Measurements from ENCODE around the gene TRNP1.
"Not testable (repeated sequence)": the region's sequence is repeated elsewhere in the genome, so short reads cannot be mapped to it uniquely, and the experiment has no call there.

TRNP1 gene

DNA sequence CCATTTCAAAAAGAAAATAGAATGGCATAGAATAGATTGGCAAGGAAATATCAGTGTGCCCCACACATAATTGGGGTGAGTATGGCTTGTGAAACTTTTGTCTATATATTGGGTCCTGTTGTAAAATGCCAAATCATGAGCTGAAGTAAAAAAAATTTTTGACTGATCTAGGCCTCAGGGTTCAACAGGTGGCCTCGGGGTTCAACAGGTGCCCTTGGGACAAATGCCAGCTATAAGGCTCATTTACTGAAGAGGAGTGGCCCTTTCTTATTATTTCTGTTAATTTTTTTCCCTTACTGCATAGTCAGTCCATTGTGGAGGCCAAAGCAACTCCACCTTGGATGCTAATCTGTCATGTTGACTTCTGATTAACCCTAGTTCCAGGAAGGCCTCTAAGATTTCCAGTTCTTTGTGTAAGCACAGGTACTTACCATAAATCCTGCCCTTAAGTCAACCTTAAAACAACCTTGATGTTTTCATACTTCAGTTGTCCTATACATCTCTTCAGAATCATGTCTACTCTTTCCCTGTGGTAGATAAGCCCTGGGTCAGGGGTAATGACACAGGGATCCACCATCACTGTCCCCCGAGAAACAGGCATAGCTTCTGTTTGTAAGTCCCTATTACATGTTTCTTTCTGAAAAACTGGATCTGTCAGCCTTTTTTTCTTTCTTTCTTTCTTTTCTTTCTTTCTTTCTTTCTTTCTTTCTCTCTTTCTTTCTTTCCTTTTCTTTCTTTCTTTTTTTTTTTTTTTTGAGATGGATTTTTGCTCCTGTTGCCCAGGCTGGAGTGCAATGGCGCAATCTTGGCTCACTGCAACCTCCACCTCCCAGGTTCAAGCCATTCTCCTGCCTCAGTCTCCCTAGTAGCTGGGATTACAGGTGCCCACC is 16.6 kb upstream of the TRNP1 start:
- no peak for DNase-seq

GRCh38 chr1:26978901-26979300 is 14.6 kb upstream of the TRNP1 start:
- no peak for DNase-seq

GRCh38 chr1:26981146-26981846 is 12.2 kb upstream of the TRNP1 start:
- no peak for DNase-seq

DNA sequence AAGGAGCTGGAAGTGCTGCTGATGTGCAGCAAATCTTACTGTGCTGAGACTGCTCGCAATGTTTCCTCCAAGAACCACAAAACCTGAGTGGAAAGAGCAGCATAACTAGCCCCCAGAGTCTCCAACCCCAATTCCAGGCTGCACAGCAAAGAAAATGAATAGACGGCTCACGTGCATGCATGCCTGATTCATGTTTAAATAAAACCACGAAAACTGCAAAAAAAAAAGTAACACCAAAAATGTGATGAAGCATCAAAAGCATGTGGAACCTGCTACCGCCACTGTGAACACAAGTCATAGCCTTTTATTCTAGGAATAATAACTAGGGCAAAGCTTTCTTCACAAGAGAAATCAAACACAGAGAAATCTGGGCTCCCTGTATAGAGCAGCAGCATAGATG is 9.6 kb upstream of the TRNP1 start:
- no peak for DNase-seq

GRCh38 chr1:26984291-26984690 is 9.2 kb upstream of the TRNP1 start:
- no peak for DNase-seq

DNA sequence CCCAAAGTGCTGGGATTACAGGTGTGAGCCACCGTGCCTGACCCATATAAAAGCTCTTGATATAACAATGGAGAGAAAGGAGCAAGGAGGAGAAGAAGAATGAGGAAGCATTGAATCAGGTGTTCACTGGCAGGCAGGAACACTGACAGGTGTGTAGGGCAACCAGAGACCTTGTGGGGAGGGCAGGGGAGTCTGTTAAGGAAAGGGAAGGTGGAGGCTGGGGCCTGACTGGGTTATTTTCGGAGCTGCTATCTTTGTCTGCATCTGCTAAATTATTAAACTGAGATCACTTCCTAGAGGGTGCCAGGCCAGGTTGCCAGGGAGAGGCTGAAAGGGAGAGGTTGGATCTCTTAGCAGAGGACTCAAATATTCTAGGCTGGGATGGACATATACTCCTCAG is 6.8 kb upstream of the TRNP1 start:
- no peak for DNase-seq

DNA sequence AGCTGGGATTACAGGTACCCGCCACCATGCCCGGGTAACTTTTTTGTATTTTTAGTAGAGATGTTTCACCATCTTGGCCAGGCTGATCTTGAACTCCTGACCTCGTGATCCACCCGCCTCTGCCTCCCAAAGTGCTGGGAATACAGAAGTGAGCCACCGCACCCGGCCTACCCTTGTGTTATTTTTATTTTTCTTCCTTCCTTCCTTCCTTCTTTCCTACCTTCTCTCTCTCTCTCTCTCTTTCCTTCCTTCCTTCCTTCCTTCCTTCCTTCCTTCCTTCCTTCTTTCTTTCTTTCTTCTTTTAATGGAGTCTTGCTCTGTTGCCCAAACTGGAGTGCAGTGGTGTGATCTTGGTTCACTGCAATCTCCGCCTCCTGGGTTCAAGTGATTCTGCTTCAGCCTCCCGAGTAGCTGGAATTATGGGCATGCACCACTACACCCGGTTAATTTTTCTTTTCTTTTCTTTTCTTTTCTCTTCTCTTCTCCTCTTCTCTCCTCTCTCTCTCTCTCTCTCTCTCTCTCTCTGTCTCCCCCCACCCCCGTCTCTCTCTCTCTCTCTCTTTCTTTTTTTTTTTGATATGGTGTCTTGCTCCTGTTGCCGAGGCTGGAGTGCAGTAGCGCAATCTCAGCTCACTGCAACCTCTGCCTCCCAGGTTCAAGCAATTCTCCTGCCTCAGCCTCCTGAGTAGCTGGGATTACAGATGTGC is 3.9 kb upstream of the TRNP1 start:
- not testable (repeated sequence) for DNase-seq

- DNase-seq = peak in 1 of 2 donors; percentile 16
These were observed 2.0 kb upstream of the TRNP1 start for GRCh38 chr1:26991310-26992116.

DNA sequence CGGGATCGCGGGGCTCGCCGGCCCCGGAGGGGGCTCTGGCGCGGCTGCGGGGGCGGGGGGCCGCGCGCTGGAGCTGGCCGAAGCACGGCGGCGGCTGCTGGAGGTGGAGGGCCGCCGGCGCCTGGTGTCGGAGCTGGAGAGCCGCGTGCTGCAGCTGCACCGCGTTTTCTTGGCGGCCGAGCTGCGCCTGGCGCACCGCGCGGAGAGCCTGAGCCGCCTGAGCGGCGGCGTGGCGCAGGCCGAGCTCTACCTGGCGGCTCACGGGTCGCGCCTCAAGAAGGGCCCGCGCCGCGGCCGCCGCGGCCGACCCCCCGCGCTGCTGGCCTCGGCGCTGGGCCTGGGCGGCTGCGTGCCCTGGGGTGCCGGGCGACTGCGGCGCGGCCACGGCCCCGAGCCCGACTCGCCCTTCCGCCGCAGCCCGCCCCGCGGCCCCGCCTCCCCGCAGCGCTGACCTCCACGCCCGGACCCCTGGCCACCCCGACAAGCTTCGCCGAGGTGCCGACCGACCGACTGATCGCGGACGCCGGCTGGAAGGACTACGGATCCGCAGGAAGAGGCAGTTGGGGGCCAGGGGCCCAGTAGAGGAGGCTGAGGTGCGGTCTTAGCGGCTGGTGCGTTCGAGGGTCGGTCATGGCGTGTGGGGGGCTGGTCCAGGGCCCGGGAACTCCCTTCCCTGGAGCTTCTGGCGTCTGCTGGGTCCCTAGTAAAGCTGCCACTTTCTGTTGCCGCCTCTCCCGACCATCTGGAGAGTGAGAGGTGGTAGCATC is 711 bp downstream of the TRNP1 start:
- no peak for DNase-seq

- no peak for DNase-seq
These were observed 1.5 kb downstream of the TRNP1 start for GRCh38 chr1:26994787-26995517.

DNA sequence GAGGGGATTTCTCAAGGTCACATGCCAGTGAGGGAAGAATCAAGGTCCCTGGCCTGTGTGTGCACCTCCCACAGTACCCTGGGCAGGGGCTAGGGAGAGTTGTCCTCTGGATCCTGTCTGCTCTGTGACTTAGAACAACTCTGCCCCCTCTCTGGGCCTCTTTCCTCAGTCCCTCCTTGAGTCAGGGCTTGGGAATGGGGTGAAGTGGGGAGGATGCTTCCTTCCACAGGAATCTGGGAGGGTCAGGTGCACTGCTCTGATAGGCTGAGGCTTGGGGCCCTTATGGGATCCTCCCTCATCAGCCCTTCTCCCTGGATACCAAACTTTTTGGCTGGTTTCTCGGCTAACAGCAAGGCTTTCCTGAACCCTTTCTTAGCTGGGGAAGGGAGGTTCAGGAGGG is 2.5 kb downstream of the TRNP1 start:
- no peak for DNase-seq

DNA sequence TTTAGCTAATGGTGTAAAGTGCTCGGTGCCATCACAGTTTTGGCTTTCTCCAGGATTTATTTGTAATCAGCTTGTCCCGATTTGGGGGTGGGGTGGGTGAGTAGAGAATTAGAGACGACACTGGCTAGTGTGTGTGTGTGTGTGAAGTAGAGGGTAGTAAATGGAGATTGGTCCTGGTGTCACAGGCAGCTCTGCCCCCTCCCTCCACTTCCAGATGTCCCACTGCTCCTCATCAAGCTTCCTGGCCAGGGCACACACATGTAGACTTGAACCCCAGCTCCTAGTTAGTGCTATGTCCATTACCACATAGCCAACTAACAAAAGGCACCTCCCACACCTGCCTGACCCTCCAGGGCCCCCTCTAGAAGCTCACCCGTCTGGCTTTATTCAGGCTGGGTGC is 3.2 kb downstream of the TRNP1 start:
- DNase-seq = no peak

DNA sequence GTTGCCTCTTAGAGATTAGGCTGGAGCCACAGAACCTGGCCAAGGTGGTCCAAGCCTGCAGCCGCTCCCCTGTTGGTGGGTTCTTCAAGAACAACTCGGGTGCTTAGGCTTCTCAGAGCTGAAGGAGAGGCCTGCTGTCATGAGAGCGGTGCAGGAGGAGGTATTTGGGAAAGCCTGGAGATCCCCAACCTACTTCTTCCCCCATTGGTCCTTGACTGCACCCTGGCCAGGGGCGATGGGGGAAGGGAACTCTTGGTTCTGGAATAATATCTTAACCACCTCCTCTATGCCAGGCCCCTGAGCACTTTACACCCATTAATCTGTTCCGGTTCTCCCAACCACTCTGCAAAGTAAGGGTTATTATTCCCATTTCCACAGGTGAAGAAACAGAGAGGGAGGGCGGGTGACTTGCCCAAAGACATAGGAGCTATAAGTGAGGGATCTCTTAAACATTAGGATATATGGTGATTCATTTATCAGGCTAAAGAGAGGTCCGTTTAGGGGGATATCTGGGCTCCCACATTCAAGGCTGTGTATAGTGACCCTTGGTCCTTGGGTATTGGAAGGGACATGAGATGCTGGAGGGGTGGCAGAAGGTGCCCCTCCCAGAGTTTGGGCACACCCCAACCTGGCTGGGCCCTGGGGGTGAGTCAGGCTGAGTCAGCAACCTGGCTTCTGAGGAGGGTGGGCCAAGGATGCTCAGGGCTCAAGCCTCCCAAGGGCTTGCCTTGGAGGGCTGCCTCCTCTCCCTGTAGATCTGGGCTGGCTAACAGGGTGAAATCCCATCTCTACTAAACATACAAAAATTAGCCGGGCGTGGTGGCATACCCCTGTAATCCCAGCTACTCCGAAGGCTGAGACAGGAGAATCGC is 5.2 kb downstream of the TRNP1 start:
- DNase-seq = no peak

GRCh38 chr1:26999440-26999987 is 6.0 kb downstream of the TRNP1 start:
- no peak for DNase-seq

GRCh38 chr1:27000090-27000816 is 6.8 kb downstream of the TRNP1 start:
- DNase-seq = no peak

DNA sequence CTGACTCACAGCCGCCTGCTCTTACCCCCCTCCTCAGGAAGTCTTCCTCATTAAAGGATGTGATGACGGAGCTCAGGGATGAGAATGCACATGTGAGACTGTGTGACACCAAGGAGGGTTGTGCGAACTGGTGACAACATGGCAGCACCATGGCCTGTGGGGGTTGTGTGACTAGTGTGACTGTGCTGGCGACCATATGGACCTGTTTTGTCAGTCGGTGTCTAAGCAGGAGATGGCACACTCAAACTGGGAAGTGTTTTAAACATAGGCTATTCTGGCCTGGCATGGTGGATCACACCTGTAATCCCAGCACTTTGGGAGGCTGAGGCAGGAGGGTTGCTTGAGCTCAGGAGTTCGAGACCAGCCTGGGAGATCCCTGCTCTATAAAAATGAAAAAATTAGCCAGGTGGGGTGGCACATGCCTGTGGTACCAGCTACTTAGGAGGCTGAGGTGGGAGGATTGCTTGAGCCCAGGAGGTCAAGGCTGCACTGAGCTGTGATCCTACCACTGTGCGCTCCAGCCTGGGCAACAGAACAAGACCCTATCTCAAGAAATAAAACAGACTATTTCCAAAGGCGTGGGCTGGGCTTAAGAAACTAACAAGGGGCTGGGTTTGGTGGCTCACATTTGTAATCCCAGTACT is 7.4 kb downstream of the TRNP1 start:
- DNase-seq = no peak

DNA sequence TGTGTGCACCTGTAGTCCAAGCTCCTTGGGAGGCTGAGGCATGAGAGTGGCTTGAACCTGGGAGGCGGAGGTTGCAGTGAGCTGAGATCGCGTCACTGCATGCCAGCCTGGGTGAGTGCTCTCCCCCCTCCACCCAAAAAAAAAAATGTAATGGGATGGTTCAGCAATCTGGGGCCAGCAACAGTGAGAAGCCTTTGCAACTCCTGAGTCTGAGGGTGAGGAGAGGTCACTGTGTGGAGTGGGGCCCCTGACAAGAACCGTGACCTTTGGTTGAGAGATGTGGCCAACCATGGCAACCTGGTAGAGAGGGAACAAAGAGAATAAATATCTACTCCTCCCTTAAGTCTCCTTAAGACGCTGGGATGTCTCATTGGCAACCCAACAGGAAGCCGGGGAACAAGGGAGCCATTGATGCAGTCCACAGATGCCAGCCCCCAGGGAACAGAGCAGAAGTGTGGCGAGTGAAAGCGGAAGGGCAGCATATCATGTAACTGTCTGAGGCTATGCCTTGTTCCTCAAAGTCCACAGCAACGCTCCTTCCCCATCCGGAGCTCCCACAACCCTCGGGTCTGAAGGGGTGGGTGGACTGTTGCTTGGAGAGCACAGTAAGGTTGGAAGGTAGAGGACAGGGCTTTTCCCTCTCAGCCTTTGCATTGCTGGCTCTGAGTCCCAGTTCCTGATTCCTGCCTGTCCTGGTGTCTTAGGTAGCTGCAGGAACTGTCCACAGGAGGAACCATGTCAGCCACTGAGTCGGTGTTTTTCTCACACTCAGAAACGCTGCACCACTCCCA is 8.3 kb downstream of the TRNP1 start:
- DNase-seq = peak; percentile 43 to 84

Measured in bone marrow (tissue), 2 donors.